Ovary (tissue), 9 donors: Measurements from ENCODE around the gene CC2D2A. TPM values are rescaled to one million over a fixed set of nuclear protein-coding genes. Genes with fewer than 3 reads are reported as not detected.
"Not testable (repeated sequence)": the region's sequence is repeated elsewhere in the genome, so short reads cannot be mapped to it uniquely, and the experiment has no call there.

Experiments
- DNase-seq, 5 donors: peaks; one replicate each; pipeline ENCODE4 v3.0.0-alpha.2; 2019 to 2020
- H3K27ac ChIP-seq, 2 donors: fragments of 200-600 bp; one replicate each; pipeline versions ENCODE4 v1.5.1 to v1.8.0; 2019 to 2022
- H3K27me3 ChIP-seq: fragments of 200-600 bp; one replicate; pipeline ENCODE4 v1.8.0; 2022
- H3K36me3 ChIP-seq: fragments of 200-600 bp; sonication (generic); one replicate; pipeline ENCODE4 v1.5.1; 2019
- H3K4me1 ChIP-seq: one replicate; pipeline ENCODE4 v1.8.1; 2013; ENCODE audit warnings: mild to moderate bottlenecking, moderate library complexity; ENCODE audit not compliant: insufficient read depth
- H3K4me3 ChIP-seq: fragments of 200-600 bp; sonication (generic); one replicate; pipeline ENCODE4 v1.5.1; 2017
- H3K9me3 ChIP-seq, 2 donors: fragments of 200-600 bp in 1 of 2; sonication (generic) in 1 of 2; one replicate each; pipeline versions ENCODE4 v1.5.1 to v1.8.1; 2013 to 2019; ENCODE audit warnings: mild to moderate bottlenecking in 1 of 2, moderate library complexity in 1 of 2
- EP300 ChIP-seq: sonication (generic); formaldehyde crosslinking; IDR thresholded peaks from one replicate; pipeline ENCODE4 v1.6.1; 2017; ENCODE audit warnings: antibody characterized with exemption
- POLR2A ChIP-seq: fragments of 450-650 bp; IDR thresholded peaks from one replicate; pipeline ENCODE4 v1.6.1; 2017; ENCODE audit warnings: antibody characterized with exemption, mild to moderate bottlenecking, moderate library complexity
- WGBS, 3 donors: extraction: QIAGEN DNeasy Blood & Tissue Kit in 1 of 3; methylation state at CpG; one replicate each; pipeline versions ENCODE4 v1.1.5 to v1.1.7; 2013 to 2017; 5-methylcytosine and 5-hydroxymethylcytosine counted together
- intact Hi-C, 4 donors: fragments of 100-400 bp; cut with DNase I; formaldehyde crosslinking; loops; one replicate each; pipeline versions ENCODE4 v1.11.0 to v1.15.1; 2022 to 2023
- polyA plus RNA-seq, 2 donors: library from polyadenylated mRNA; stranded (reverse); fragments of 200-250 nt in 1 of 2; fragments of 350-450 nt in 1 of 2; fragmentation: Illumina TruSeq in 1 of 2; extraction: RNeasy Lipid Tissue Mini Kit (QIAGEN cat#74804) in 1 of 2; gene quantifications; one replicate each; pipeline ENCODE4 v1.2.3, GENCODE V29; 2013 to 2014
- total RNA-seq, 7 donors: library from RNA; depleted of rRNA in 2 of 7; stranded (reverse); fragments of >200 nt in 2 of 7; fragmentation: NEBNext Ultra II Directional in 3 of 7; extraction: Animal tissue kit (Norgen Biotek cat#: 25700) in 3 of 7; gene quantifications; one replicate each; pipeline versions ENCODE4 v1.1.0 to v1.2.4, GENCODE V29; 2016 to 2023
- TF ChIP-seq, protein P1 (sequence below), 3 donors: fragments of 450-650 bp in 2 of 3; fragments of 200-600 bp in 1 of 3; IDR thresholded peaks; one replicate each; pipeline versions ENCODE4 v1.5.1 to v1.8.0; 2016 to 2022; ENCODE audit warnings: antibody characterized with exemption in 3 of 3, mild to moderate bottlenecking in 1 of 3
- donor health status: DM: no; HTN: no; CAD: no; lungs with moderate emphysema.
- donor health status: DM: no; HTN: no; CAD: no.
- donor health status: Bipolar disorder and iron deficiency.
- donor health status: DM: yes; HTN: yes; CAD: no.
- donor health status: DM: no; HTN: no; CAD: no.
- donor health status: DM: yes; HTN: yes; CAD: no.

The CC2D2A gene
- total and polyA plus RNA-seq, 9 donors, result 9.4 to 53.9 (median 17.5) TPM

DNA sequence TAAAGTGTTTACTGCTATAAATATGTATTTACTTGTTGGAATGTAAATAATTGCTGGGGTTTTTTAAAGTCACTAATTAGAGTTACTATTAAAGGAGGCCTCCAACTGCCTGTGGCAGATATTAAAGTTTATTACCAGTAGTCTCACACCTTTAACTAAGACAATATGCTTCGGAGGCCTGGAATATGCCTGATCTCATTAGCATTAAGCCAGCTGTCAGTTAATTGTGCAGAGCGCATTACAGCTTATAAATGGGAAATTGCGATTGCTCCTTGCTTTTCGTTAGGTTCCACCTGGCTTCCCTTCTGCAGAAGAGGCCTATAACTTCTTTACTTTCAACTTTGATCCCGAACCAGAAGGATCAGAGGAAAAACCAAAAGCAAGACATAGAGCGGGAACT is 41.3 kb downstream of the CC2D2A start:
- intact Hi-C loops, result no loop called here
- no peak for DNase-seq
- no peak overlapping the region for H3K4me3 ChIP-seq
- H3K36me3 ChIP-seq, result no peaks in the 10 kb centered on the region
- TF ChIP-seq, protein P1, sequence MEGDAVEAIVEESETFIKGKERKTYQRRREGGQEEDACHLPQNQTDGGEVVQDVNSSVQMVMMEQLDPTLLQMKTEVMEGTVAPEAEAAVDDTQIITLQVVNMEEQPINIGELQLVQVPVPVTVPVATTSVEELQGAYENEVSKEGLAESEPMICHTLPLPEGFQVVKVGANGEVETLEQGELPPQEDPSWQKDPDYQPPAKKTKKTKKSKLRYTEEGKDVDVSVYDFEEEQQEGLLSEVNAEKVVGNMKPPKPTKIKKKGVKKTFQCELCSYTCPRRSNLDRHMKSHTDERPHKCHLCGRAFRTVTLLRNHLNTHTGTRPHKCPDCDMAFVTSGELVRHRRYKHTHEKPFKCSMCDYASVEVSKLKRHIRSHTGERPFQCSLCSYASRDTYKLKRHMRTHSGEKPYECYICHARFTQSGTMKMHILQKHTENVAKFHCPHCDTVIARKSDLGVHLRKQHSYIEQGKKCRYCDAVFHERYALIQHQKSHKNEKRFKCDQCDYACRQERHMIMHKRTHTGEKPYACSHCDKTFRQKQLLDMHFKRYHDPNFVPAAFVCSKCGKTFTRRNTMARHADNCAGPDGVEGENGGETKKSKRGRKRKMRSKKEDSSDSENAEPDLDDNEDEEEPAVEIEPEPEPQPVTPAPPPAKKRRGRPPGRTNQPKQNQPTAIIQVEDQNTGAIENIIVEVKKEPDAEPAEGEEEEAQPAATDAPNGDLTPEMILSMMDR (IDR thresholded peaks at IDR 0.05), result no peak
- TF ChIP-seq EP300 (no peak), POLR2A (no peak)
- no peaks in the 10 kb centered on the region for H3K9me3 ChIP-seq
- H3K27ac ChIP-seq, result no peak overlapping the region
- WGBS, 3 donors, result 90 to 92% (median 90%) methylated on average over 6 of the region's 6 CpGs
- H3K27me3 ChIP-seq, result no peaks in the 10 kb centered on the region
- H3K4me1 ChIP-seq, result no peaks in the 10 kb centered on the region

DNA sequence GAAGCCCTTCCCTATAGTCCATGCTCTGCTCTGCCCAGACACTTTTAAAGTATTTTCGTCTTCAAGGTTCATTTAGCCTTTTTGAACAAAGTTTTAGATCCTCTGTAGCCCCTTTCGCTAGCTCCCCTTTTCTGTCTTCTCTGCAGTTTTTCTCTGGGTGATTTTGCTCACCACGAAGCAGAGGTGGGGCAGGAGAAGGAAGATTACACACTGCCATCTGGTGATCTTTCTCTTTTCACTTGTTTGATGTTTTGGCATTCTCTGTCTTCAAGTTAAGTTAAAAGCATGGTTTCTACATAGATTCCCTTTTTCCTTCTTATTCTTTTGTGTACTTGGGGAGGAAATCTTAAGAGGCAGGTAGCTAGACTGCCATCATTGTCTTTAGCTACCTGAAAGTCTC is 43.9 kb downstream of the CC2D2A start:
- H3K27ac ChIP-seq, result no peak overlapping the region
- H3K36me3 ChIP-seq, result no peaks in the 10 kb centered on the region
- intact Hi-C loops, result no loop called here
- no peak for DNase-seq
- H3K27me3 ChIP-seq, result no peaks in the 10 kb centered on the region
- H3K9me3 ChIP-seq, result no peaks in the 10 kb centered on the region
- no peaks in the 10 kb centered on the region for H3K4me1 ChIP-seq
- 66 to 71% (median 67%) methylated on average over 3 of the region's 3 CpGs for WGBS, 3 donors
- TF ChIP-seq, protein P1 (IDR thresholded peaks at IDR 0.05), result no peak
- H3K4me3 ChIP-seq, result no peak overlapping the region

GRCh38 chr4:15515106-15515505 is 45.4 kb downstream of the CC2D2A start:
- WGBS, 3 donors, result 91 to 93% (median 91%) methylated on average over 4 of the region's 4 CpGs
- Histone ChIP-seq H3K27me3 (no peaks in the 10 kb centered on the region), H3K27ac (no peak overlapping the region), H3K4me1 (no peaks in the 10 kb centered on the region), H3K4me3 (no peak overlapping the region), H3K9me3 (no peaks in the 10 kb centered on the region), H3K36me3 (no peaks in the 10 kb centered on the region)
- intact Hi-C loops, result no loop called here
- TF ChIP-seq EP300 (no peak), POLR2A (no peak)
- TF ChIP-seq, protein P1 (IDR thresholded peaks at IDR 0.05), result no peak
- DNase-seq, result no peak

DNA sequence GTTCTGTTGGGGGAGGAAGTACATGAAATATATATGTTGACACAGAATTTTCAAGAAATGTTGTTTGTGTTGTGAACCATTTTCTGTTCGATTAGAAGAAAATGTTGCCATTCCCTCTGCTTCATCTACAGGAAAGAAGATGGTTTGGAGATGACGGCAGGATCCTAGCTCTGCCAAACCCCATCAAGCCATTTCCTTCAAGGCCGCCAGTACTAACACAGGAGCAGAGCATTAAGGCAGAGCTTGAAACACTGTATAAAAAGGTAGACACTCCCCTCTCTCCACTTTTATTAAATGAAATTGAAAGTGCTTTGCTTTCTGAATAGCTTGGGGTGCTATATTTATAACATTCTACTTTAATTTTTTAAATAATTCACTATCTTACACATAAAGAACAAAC is 46.8 kb downstream of the CC2D2A start:
- Histone ChIP-seq H3K27ac (no peak overlapping the region), H3K4me3 (no peak overlapping the region), H3K9me3 (no peaks in the 10 kb centered on the region), H3K4me1 (no peaks in the 10 kb centered on the region), H3K27me3 (no peaks in the 10 kb centered on the region), H3K36me3 (no peaks in the 10 kb centered on the region)
- whole genome bisulfite sequencing, 3 donors, result 95 to 96% (median 96%) methylated on average over 3 of the region's 3 CpGs
- no peak for DNase-seq
- intact Hi-C loops, result no loop called here
- TF ChIP-seq, protein P1 (IDR thresholded peaks at IDR 0.05), result no peak
- TF ChIP-seq POLR2A (no peak), EP300 (no peak)

- WGBS, 3 donors, result 92 to 96% (median 94%) methylated on average over 4 of the region's 4 CpGs
- H3K4me1 ChIP-seq, H3K27ac ChIP-seq, intact Hi-C loops, DNase-seq, H3K4me3 ChIP-seq, H3K36me3 ChIP-seq, H3K9me3 ChIP-seq, H3K27me3 ChIP-seq: not testable (repeated sequence)
Observed at GRCh38 chr4:15517681-15518080, 48.0 kb downstream of the CC2D2A start.
